ENCODE measurements around the gene IL9. TPM values are rescaled to one million over a fixed set of nuclear protein-coding genes. Genes with fewer than 3 reads are reported as not detected.

The IL9 gene
- total and polyA plus RNA-seq, 9 donors, result not detected

DNA sequence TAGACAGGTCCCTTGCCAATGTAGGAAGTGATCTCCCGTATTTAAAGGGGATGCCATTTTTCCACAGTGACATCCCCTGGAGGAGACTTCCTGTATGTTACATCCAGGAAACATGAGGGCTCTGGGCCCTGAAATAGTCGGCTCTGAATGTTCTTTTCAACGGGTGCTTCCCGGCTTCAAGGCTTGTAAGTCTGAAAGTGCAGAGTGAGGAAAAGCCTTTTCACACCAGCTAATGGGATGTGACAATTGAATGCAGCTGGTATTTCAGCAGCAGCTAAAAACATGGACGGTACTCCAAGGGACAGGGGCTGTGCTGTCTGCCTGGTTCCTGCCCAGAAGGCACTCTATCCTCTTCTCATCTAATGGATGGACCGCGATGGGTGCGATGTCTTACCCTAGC is 1.4 kb downstream of the IL9 start:
- 33% methylated on average over 1 of the region's 8 CpGs for WGBS (ENCODE audit: insufficient coverage)
- Histone ChIP-seq H3K36me3 (ENCODE audit: control insufficient read depth, insufficient read depth, low read length) (no peaks in the 10 kb centered on the region), H3K4me1 (ENCODE audit: control insufficient read depth, insufficient read depth, low read length) (no peaks in the 10 kb centered on the region), H3K4me3 (ENCODE audit: low read length) (no peak overlapping the region), H3K9me3 (replicated peaks; ENCODE audit: control insufficient read depth, low read depth, low read length) (no peaks in the 10 kb centered on the region), H3K27ac (ENCODE audit: low read length) (no peak overlapping the region), H3K27me3 (ENCODE audit: control insufficient read depth, insufficient read depth, low read length) (peaks cover 7% of the 10 kb centered on the region)
- no peak for DNase-seq

DNA sequence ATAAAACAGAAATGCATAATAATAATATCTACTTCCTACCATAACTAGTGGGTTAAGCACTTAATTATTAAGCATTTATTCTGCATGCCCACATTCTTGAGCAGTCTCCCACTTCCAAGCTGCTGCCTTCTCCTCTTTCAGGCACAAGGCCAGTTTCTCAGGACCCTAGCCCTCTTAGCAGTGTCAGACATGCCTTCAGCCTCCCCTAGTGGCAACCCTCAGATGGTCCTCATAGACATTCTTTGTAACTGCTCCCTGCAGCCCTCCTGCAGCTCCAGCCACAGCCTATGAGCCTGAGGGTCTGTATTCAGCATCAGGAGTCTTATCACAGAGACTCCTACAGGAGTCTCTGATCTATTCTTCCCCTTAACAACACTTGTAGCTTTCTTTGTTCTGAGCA is 3.9 kb downstream of the IL9 start:
- Histone ChIP-seq H3K36me3 (ENCODE audit: control insufficient read depth, insufficient read depth, low read length) (no peaks in the 10 kb centered on the region), H3K4me1 (ENCODE audit: control insufficient read depth, insufficient read depth, low read length) (peaks cover 3% of the 10 kb centered on the region)
- no peak for DNase-seq

DNA sequence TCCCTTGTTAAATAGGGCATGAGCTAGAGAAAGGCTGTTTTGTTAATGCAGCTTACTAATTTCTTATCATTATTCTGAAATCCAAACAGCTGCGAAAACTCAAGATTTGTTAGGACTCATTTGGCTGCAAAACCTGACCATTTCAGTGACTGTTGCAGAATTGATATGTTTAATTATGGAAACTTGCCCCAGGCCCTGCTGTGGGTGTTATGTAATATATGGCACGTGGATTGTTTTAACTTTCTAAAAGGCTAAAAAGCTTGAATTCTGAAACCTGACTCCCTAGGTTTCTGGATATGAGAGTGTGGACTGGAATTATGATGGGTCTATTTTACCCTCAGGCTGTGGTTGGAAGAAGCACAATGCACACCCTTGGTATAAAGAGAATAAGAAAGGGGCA is 4.4 kb downstream of the IL9 start:
- Histone ChIP-seq H3K27me3 (ENCODE audit: control insufficient read depth, insufficient read depth, low read length) (peaks cover 7% of the 10 kb centered on the region), H3K27ac (ENCODE audit: low read length) (no peak overlapping the region), H3K36me3 (ENCODE audit: control insufficient read depth, insufficient read depth, low read length) (no peaks in the 10 kb centered on the region), H3K4me1 (ENCODE audit: control insufficient read depth, insufficient read depth, low read length) (peaks cover 3% of the 10 kb centered on the region), H3K4me3 (ENCODE audit: low read length) (no peak overlapping the region), H3K9me3 (replicated peaks; ENCODE audit: control insufficient read depth, low read depth, low read length) (no peaks in the 10 kb centered on the region)
- WGBS (ENCODE audit: insufficient coverage), result 10% methylated on average over 1 of the region's 2 CpGs
- no peak for DNase-seq

More for the DNA sequence above, 3.9 kb downstream of the IL9 start:
- Histone ChIP-seq H3K4me3 (ENCODE audit: low read length) (no peak overlapping the region), H3K27ac (ENCODE audit: low read length) (no peak overlapping the region), H3K27me3 (ENCODE audit: control insufficient read depth, insufficient read depth, low read length) (peaks cover 7% of the 10 kb centered on the region), H3K9me3 (replicated peaks; ENCODE audit: control insufficient read depth, low read depth, low read length) (no peaks in the 10 kb centered on the region)

DNA sequence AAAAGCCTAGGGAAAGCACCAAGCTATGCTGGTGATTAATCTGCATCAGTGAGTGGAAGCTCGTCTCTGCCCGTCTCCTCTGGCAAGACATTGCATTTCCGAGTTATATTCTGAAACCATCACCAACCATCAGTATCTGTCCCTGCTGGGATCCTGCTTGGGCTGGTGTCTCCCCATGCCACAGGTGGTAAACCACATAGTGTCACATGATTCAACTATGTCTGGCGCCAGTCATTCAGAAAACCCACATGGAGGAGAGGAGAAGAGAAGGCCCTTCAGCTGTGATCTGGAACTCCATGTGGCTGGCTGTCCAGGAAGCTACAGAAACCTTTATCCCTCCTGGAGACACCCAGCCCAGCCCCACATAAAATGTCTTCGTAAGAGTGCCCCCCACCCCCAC is 4.8 kb downstream of the IL9 start:
- DNase-seq, result no peak
- WGBS (ENCODE audit: insufficient coverage), result 100% methylated on average over 1 of the region's 5 CpGs
- no peaks in the 10 kb centered on the region for H3K36me3 ChIP-seq (ENCODE audit: control insufficient read depth, insufficient read depth, low read length)
- no peak overlapping the region for H3K27ac ChIP-seq (ENCODE audit: low read length)
- no peak overlapping the region for H3K4me3 ChIP-seq (ENCODE audit: low read length)
- peaks cover 3% of the 10 kb centered on the region for H3K4me1 ChIP-seq (ENCODE audit: control insufficient read depth, insufficient read depth, low read length)
- no peaks in the 10 kb centered on the region for H3K9me3 ChIP-seq (replicated peaks; ENCODE audit: control insufficient read depth, low read depth, low read length)
- H3K27me3 ChIP-seq (ENCODE audit: control insufficient read depth, insufficient read depth, low read length), result peaks cover 7% of the 10 kb centered on the region

DNA sequence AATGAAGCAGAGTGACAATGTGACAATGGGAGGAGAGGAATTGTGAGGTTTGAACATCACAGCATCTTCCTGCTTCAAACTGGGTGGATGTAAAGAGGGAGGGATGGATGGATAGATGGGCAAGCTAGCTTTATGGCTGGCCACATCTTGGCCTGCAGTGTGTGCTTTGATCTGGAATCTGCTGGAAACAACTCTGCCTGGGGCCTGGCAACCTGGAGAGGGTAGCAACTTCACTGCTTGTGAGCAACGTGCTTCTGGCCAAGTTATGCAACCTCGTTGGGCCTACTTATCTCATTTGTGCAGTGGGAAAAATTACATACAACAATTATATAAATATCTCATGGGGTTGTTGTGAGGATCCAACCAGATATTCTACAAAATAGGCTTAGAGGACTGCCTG is 5.3 kb downstream of the IL9 start:
- Histone ChIP-seq H3K27me3 (ENCODE audit: control insufficient read depth, insufficient read depth, low read length) (peaks cover 8% of the 10 kb centered on the region), H3K27ac (ENCODE audit: low read length) (no peak overlapping the region), H3K4me1 (ENCODE audit: control insufficient read depth, insufficient read depth, low read length) (peaks cover 3% of the 10 kb centered on the region), H3K9me3 (replicated peaks; ENCODE audit: control insufficient read depth, low read depth, low read length) (no peaks in the 10 kb centered on the region), H3K4me3 (ENCODE audit: low read length) (no peak overlapping the region), H3K36me3 (ENCODE audit: control insufficient read depth, insufficient read depth, low read length) (no peaks in the 10 kb centered on the region)
- no peak for DNase-seq
- no CpG with 5 or more reads among the region's 2 CpGs for WGBS (ENCODE audit: insufficient coverage)

DNA sequence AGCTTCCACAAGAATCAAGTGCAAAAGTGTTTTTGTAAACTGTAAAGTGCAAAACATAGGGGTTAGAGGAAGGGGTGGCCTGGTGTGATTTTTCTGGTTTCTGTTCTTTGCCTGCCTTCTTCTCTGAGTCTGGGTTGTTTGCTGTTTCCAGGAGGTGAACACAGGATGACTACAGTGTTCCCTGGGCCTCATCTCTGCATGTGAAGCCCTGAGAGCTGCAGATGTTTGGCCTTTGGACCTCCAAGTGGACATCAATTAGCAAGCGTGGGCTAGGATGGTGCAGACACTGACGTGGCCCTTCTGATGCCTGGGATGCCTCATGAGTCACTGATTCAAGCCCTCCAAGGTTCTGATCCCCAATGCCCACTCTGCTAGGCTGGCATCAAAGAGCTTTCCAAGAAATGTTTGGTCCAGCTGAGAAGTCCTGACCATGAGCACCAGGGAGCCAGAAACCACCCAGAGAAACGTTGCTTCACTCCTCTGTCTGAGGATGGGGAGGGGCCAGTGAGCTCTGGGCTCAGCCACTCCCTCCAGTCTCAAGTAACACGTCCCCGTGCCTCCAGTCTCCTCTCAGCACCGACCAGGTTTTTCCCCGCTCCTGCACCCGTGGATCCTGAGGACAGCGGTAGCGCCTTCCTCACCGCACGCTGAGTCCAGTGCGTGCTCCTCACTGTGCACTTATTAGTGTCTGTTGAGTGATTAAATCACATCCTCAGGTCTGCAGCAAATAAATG is 7.6 kb downstream of the IL9 start:
- Histone ChIP-seq H3K27me3 (ENCODE audit: control insufficient read depth, insufficient read depth, low read length) (peaks cover 16% of the 10 kb centered on the region), H3K4me3 (ENCODE audit: low read length) (no peak overlapping the region), H3K36me3 (ENCODE audit: control insufficient read depth, insufficient read depth, low read length) (no peaks in the 10 kb centered on the region), H3K4me1 (ENCODE audit: control insufficient read depth, insufficient read depth, low read length) (peaks cover 3% of the 10 kb centered on the region), H3K27ac (ENCODE audit: low read length) (no peak overlapping the region), H3K9me3 (replicated peaks; ENCODE audit: control insufficient read depth, low read depth, low read length) (no peaks in the 10 kb centered on the region)
- DNase-seq, result no peak
- WGBS (ENCODE audit: insufficient coverage), result 40% methylated on average over 8 of the region's 13 CpGs

DNA sequence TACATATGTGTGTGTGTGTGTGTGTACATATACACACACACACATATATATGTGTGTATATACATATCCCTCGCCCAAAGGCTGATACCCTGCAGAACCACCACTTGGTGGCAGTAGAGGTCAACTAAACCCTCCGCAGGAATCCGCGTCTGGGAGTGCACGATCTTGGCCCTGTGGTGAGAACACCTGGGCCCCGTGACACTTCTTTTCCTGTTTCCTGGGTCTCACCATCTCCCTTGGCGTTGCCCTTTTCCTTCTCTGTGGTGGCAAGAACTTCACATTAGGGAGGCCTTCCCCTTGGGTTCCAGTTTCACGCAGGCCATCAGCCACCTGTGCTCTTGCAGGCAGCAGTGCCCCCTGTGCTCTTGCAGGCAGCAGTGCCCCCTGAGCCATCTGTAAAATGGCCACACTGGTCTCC is 8.2 kb downstream of the IL9 start:
- Histone ChIP-seq H3K4me3 (ENCODE audit: low read length) (no peak overlapping the region), H3K4me1 (ENCODE audit: control insufficient read depth, insufficient read depth, low read length) (peaks cover 3% of the 10 kb centered on the region), H3K36me3 (ENCODE audit: control insufficient read depth, insufficient read depth, low read length) (no peaks in the 10 kb centered on the region), H3K27me3 (ENCODE audit: control insufficient read depth, insufficient read depth, low read length) (peaks cover 17% of the 10 kb centered on the region), H3K27ac (ENCODE audit: low read length) (no peak overlapping the region), H3K9me3 (replicated peaks; ENCODE audit: control insufficient read depth, low read depth, low read length) (no peaks in the 10 kb centered on the region)
- WGBS (ENCODE audit: insufficient coverage), result 10% methylated on average over 7 of the region's 8 CpGs
- peak; percentile 72 for DNase-seq

DNA sequence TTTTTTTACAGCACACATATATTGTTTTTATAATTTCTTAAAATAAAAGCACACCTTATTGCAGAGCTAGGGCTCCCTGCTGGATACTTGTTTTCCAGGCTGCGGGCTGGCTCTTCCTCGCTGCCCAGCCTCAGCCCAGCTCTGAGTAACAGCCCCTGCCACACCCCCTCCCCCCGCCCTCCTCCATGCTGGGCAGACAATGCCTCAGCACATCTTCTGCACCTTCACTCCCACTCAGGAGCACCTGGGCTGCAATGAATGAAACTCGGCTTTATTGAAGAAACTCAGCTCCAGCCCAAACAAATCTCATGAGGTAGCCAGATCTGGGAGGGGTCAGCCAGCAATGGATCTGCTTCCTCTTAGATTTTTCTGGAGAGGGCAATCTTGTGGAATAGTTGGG is 9.5 kb downstream of the IL9 start:
- 52% methylated on average over 2 of the region's 4 CpGs for WGBS (ENCODE audit: insufficient coverage)
- no peaks in the 10 kb centered on the region for H3K9me3 ChIP-seq (replicated peaks; ENCODE audit: control insufficient read depth, low read depth, low read length)
- H3K36me3 ChIP-seq (ENCODE audit: control insufficient read depth, insufficient read depth, low read length), result no peaks in the 10 kb centered on the region
- peaks cover 21% of the 10 kb centered on the region for H3K27me3 ChIP-seq (ENCODE audit: control insufficient read depth, insufficient read depth, low read length)
- no peak overlapping the region for H3K27ac ChIP-seq (ENCODE audit: low read length)
- DNase-seq, result no peak
- H3K4me1 ChIP-seq (ENCODE audit: control insufficient read depth, insufficient read depth, low read length), result peaks cover 3% of the 10 kb centered on the region
- no peak overlapping the region for H3K4me3 ChIP-seq (ENCODE audit: low read length)

DNA sequence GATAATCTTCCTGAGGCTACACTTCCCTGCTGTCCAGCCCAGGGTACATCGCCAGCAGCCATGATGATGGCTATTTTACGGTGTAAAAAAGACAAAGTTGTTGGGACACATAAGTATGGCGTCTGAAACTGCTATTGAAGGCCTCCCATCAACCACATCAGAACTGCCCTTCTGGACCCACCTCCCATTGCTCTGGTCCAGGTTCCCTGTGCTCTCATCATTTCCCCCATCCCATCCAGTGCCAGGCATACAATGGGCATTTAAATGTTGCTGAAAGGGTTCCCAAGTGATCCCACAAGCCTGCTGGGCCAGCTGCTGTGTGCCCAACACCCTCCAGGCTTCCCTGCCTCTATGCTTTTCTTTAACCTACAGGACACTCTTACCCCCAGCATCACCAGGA is 10.6 kb downstream of the IL9 start:
- H3K4me3 ChIP-seq (ENCODE audit: low read length), result no peak overlapping the region
- H3K36me3 ChIP-seq (ENCODE audit: control insufficient read depth, insufficient read depth, low read length), result no peaks in the 10 kb centered on the region
- 100% methylated on average over 2 of the region's 3 CpGs for WGBS (ENCODE audit: insufficient coverage)
- no peaks in the 10 kb centered on the region for H3K9me3 ChIP-seq (replicated peaks; ENCODE audit: control insufficient read depth, low read depth, low read length)
- H3K27ac ChIP-seq (ENCODE audit: low read length), result no peak overlapping the region
- peaks cover 3% of the 10 kb centered on the region for H3K4me1 ChIP-seq (ENCODE audit: control insufficient read depth, insufficient read depth, low read length)
- no peak for DNase-seq
- H3K27me3 ChIP-seq (ENCODE audit: control insufficient read depth, insufficient read depth, low read length), result peaks cover 21% of the 10 kb centered on the region

DNA sequence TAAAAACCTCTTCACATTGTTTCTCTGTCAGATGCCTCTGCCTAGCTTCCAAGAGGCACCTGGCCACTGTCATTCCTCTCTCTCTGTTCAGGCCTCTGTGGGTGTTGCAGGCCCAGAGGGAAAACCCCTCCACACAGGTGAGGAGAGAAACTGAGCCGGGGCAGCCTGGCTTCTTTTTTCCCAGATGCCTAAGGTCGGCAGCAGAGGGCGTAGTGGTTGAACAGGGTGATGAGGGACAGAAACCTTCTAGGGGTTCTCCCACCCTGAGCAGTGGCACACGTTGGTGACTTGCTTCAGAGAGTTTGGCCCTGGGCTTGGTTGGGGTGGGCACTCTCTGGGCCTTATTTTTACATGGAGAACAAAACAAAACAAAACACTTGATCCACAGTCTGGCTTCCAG is 12.2 kb downstream of the IL9 start:
- H3K4me1 ChIP-seq (ENCODE audit: control insufficient read depth, insufficient read depth, low read length), result peaks cover 3% of the 10 kb centered on the region
- H3K27me3 ChIP-seq (ENCODE audit: control insufficient read depth, insufficient read depth, low read length), result peaks cover 18% of the 10 kb centered on the region
- DNase-seq, result no peak
- no peak overlapping the region for H3K4me3 ChIP-seq (ENCODE audit: low read length)
- no CpG with 5 or more reads among the region's 4 CpGs for WGBS (ENCODE audit: insufficient coverage)
- H3K36me3 ChIP-seq (ENCODE audit: control insufficient read depth, insufficient read depth, low read length), result no peaks in the 10 kb centered on the region
- no peak overlapping the region for H3K27ac ChIP-seq (ENCODE audit: low read length)
- no peaks in the 10 kb centered on the region for H3K9me3 ChIP-seq (replicated peaks; ENCODE audit: control insufficient read depth, low read depth, low read length)

DNA sequence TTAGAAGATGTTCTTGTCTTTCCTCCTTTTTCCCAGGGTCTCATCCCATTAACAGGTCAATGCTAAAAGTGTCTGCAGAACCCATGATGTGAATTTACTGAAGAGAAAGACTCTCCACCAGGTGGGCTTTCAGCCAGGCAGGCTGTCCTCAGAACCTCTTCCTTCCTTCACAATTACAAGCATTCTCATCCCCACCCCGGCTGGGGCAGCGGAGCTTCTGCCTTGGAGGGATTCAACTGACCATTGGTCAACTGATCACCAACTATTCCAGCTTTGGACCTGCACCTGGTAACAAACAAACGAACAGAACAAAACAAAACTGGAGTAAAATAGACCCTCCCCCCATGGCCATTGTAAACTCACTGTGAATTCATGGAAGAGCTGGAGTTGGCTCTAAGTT is 12.6 kb downstream of the IL9 start:
- H3K27ac ChIP-seq (ENCODE audit: low read length), result no peak overlapping the region
- peaks cover 18% of the 10 kb centered on the region for H3K27me3 ChIP-seq (ENCODE audit: control insufficient read depth, insufficient read depth, low read length)
- H3K4me3 ChIP-seq (ENCODE audit: low read length), result no peak overlapping the region
- H3K36me3 ChIP-seq (ENCODE audit: control insufficient read depth, insufficient read depth, low read length), result no peaks in the 10 kb centered on the region
- WGBS (ENCODE audit: insufficient coverage), result no CpG with 5 or more reads among the region's 3 CpGs
- H3K9me3 ChIP-seq (replicated peaks; ENCODE audit: control insufficient read depth, low read depth, low read length), result no peaks in the 10 kb centered on the region
- peaks cover 5% of the 10 kb centered on the region for H3K4me1 ChIP-seq (ENCODE audit: control insufficient read depth, insufficient read depth, low read length)
- DNase-seq, result no peak

All from muscle of leg (tissue), 11 donors.